HepG2 (cell line): Measurements from ENCODE around the gene KIR3DL3. TPM values are rescaled to one million over a fixed set of nuclear protein-coding genes. Genes with fewer than 3 reads are reported as not detected.

Source experiments
- ELF1 ChIP-seq: sonication (generic); formaldehyde crosslinking; IDR thresholded peaks from 2 replicates; pipeline ENCODE4 v1.4.0; 2020; ENCODE audit warnings: missing genetic modification reagents
- MXD1 ChIP-seq: sonication (generic); formaldehyde crosslinking; IDR thresholded peaks from 2 replicates; pipeline ENCODE4 v1.4.0; 2020; ENCODE audit warnings: mild to moderate bottlenecking, missing genetic modification reagents
- NKX3-1 ChIP-seq: sonication (generic); formaldehyde crosslinking; IDR thresholded peaks from 2 replicates; pipeline ENCODE4 v1.5.0; 2020; ENCODE audit warnings: missing genetic modification reagents
- ZBTB49 ChIP-seq: sonication (generic); formaldehyde crosslinking; IDR thresholded peaks from 2 replicates; pipeline ENCODE4 v1.4.0; 2020; ENCODE audit warnings: missing genetic modification reagents, borderline replicate concordance
- ZNF550 ChIP-seq: sonication (generic); formaldehyde crosslinking; IDR thresholded peaks from 2 replicates; pipeline ENCODE4 v1.4.0; 2020; ENCODE audit warnings: mild to moderate bottlenecking, missing genetic modification reagents, borderline replicate concordance
- ZNF616 ChIP-seq: sonication (generic); formaldehyde crosslinking; IDR thresholded peaks from 2 replicates; pipeline ENCODE4 v1.5.0; 2020; ENCODE audit warnings: low read depth, mild to moderate bottlenecking, missing genetic modification reagents
- ZNF687 ChIP-seq: sonication (generic); formaldehyde crosslinking; IDR thresholded peaks from 2 replicates; pipeline ENCODE4 v1.5.1; 2020; ENCODE audit warnings: mild to moderate bottlenecking, missing genetic modification reagents, moderate library complexity
- ZNF883 ChIP-seq: sonication (generic); formaldehyde crosslinking; IDR thresholded peaks from 2 replicates; pipeline ENCODE4 v1.5.1; 2020; ENCODE audit warnings: mild to moderate bottlenecking, missing genetic modification reagents; ENCODE audit errors: not compliant biosample characterization
- polyA plus RNA-seq, 8 experiments: library from polyadenylated mRNA; depleted of rRNA in 3 of 8; stranded (reverse) in 7 of 8; unstranded in 1 of 8; fragments of >200 nt; fragmentation: Illumina TruSeq in 4 of 8; extraction: Trizol in 4 of 8; gene quantifications; 2 replicates each; pipeline versions ENCODE4 v1.2.1 to v1.2.3, GENCODE V29; 2011 to 2016; ENCODE audit warnings: low read depth in 4 of 8, missing spikeins in 1 of 8, mixed read lengths in 1 of 8; ENCODE audit not compliant: insufficient read depth in 1 of 8
- total RNA-seq, 5 experiments: library from RNA; depleted of rRNA; stranded (reverse); fragments of >200 nt; fragmentation: Illumina TruSeq; extraction: Trizol; gene quantifications; 2 replicates each; pipeline ENCODE4 v1.2.3, GENCODE V29; 2016; ENCODE audit warnings: low read depth in 1 of 5
- TF ChIP-seq, protein P1 (sequence below): sonication (generic); formaldehyde crosslinking; IDR thresholded peaks from 2 replicates; pipeline ENCODE4 v1.5.0; 2020; ENCODE audit warnings: mild to moderate bottlenecking, missing genetic modification reagents, borderline replicate concordance
- TF ChIP-seq, protein P2 (sequence below): sonication (generic); formaldehyde crosslinking; IDR thresholded peaks from 2 replicates; pipeline ENCODE4 v1.8.0; 2022; ENCODE audit warnings: missing genetic modification reagents, mild to moderate bottlenecking, borderline replicate concordance

KIR3DL3 gene
- total and polyA plus RNA-seq, 2 of the 13 experiments (the other 11 are each of a cell fraction or from before 2014, with no cell fraction given) = not detected

- TF ChIP-seq MXD1 (0 out of 2 replicates have a peak, but pooled peaks have one; percentile 48), ZNF883 (CRISPR knock-in tag) (no peak), ZBTB49 (CRISPR knock-in tag) (0 out of 2 replicates have a peak, but pooled peaks have one; percentile 63), ZNF687 (CRISPR knock-in tag) (no peak), NKX3-1 (CRISPR knock-in tag) (peak; percentile 78; the same call in 1 of the 2 replicates), ZNF616 (CRISPR knock-in tag) (no peak), ZNF550 (CRISPR knock-in tag) (no peak), ELF1 (CRISPR knock-in tag) (no peak)
- TF ChIP-seq, protein P1, sequence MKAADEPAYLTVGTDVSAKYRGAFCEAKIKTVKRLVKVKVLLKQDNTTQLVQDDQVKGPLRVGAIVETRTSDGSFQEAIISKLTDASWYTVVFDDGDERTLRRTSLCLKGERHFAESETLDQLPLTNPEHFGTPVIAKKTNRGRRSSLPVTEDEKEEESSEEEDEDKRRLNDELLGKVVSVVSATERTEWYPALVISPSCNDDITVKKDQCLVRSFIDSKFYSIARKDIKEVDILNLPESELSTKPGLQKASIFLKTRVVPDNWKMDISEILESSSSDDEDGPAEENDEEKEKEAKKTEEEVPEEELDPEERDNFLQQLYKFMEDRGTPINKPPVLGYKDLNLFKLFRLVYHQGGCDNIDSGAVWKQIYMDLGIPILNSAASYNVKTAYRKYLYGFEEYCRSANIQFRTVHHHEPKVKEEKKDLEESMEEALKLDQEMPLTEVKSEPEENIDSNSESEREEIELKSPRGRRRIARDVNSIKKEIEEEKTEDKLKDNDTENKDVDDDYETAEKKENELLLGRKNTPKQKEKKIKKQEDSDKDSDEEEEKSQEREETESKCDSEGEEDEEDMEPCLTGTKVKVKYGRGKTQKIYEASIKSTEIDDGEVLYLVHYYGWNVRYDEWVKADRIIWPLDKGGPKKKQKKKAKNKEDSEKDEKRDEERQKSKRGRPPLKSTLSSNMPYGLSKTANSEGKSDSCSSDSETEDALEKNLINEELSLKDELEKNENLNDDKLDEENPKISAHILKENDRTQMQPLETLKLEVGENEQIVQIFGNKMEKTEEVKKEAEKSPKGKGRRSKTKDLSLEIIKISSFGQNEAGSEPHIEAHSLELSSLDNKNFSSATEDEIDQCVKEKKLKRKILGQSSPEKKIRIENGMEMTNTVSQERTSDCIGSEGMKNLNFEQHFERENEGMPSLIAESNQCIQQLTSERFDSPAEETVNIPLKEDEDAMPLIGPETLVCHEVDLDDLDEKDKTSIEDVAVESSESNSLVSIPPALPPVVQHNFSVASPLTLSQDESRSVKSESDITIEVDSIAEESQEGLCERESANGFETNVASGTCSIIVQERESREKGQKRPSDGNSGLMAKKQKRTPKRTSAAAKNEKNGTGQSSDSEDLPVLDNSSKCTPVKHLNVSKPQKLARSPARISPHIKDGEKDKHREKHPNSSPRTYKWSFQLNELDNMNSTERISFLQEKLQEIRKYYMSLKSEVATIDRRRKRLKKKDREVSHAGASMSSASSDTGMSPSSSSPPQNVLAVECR (CRISPR knock-in tag) = no peak
- TF ChIP-seq, protein P2, sequence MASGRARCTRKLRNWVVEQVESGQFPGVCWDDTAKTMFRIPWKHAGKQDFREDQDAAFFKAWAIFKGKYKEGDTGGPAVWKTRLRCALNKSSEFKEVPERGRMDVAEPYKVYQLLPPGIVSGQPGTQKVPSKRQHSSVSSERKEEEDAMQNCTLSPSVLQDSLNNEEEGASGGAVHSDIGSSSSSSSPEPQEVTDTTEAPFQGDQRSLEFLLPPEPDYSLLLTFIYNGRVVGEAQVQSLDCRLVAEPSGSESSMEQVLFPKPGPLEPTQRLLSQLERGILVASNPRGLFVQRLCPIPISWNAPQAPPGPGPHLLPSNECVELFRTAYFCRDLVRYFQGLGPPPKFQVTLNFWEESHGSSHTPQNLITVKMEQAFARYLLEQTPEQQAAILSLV (CRISPR knock-in tag) = no peak
These were observed 39.7 kb upstream of the KIR3DL3 start (continued) for GRCh38 chr19:54684527-54684926.
